ENCODE results near the gene WTAP. TPM values are rescaled to one million over a fixed set of nuclear protein-coding genes. Genes with fewer than 3 reads are reported as not detected.
"Not testable (repeated sequence)": the region's sequence is repeated elsewhere in the genome, so short reads cannot be mapped to it uniquely, and the experiment has no call there.

WTAP gene
- total RNA-seq, 4 donors from 2014 or later, result 57.8 to 76.7 (median 67.9) TPM

- DNase-seq (ENCODE audit: low spot score in 2 of 2), result peak; percentile 39 to 91
- peak overlapping the region; percentile 96 for H3K4me3 ChIP-seq (ENCODE audit: low read depth, poor library complexity, severe bottlenecking)
- WGBS, 2 donors, result 0 to 2% methylated on average over 40 to 58 of the region's 60 CpGs
- intact Hi-C loops (cut with DNase I; ENCODE audit: low total_unique reads), result no loop called here
- no peak for TF ChIP-seq CTCF (IDR thresholded peaks at IDR 0.05)
- no peak for TF ChIP-seq POLR2A (IDR thresholded peaks at IDR 0.05)
These were observed 61.6 kb downstream of the WTAP start for GRCh38 chr6:159788753-159789376.

DNA sequence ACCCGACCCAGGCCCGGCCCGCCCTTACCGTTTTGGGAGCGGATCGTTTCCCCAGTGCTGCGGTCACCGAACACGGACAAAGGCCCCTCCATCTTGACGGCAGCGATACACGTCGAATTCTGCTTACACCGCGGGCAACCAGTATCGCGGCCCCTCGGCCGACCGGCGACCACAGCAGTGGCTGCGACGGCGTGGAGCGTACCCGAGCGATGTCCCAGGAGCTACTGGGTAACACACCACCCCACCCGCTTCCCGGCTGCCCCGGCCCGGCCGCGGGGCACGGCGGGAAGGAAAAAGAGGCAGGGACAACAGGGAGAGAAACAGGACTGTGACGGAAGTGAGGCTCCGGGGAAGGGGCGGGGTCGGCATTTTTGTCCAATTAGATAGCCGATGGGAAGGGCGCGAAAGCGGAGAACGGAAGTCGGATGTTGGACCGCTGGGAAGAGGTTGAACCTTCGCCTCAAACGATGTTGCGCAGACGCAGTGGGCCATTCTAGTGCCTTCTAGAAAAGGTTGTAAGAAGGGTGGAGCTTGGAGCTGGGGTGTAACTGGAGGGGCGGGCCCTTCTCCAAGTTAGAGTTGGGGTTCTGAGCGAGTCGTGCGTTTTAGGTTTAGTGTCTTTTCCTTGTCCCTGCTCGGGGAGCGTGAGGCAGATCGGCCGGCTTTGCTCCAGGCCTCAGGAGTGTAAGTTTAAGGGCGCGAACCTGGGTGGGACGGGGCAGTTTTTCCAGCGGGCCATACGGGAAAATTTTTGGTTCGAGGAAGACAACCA lies 62.3 kb downstream of the WTAP start, which contains the start of gene TCP1:
Gene TCP1 (minus strand): TSS at position 226 of the 772 bp plus-strand sequence. CDS start 134 bp downstream, at position 92.
- 0% methylated on average over 62 to 64 of the region's 64 CpGs for WGBS, 2 donors
- peak; percentile 100 for DNase-seq (ENCODE audit: low spot score in 2 of 2)
- intact Hi-C loops (cut with DNase I; ENCODE audit: low total_unique reads), result no loop called here
- H3K4me3 ChIP-seq (ENCODE audit: low read depth, poor library complexity, severe bottlenecking), result peak within 1 kb of the TSS; percentile 96
- TF ChIP-seq POLR2A (IDR thresholded peaks at IDR 0.05) (peak in 1 of 2 donors; percentile 96), CTCF (IDR thresholded peaks at IDR 0.05) (no peak)

- peak within 1 kb of the TSS; percentile 96 for H3K4me3 ChIP-seq (ENCODE audit: low read depth, poor library complexity, severe bottlenecking)
- WGBS, 2 donors, result 1% methylated on average over 50 to 56 of the region's 56 CpGs
- intact Hi-C loops (cut with DNase I; ENCODE audit: low total_unique reads), result no loop called here
- DNase-seq (ENCODE audit: low spot score in 2 of 2), result peak; percentile 95 to 99
- TF ChIP-seq POLR2A (IDR thresholded peaks at IDR 0.05) (peak in 1 of 2 donors; percentile 26), CTCF (IDR thresholded peaks at IDR 0.05) (no peak)
These were observed 63.0 kb downstream of the WTAP start, which contains the start of gene MRPL18 for GRCh38 chr6:159790149-159790955. Gene MRPL18, plus strand, starts transcription at chr6:159790467. Its CDS starts 121 bp downstream, at chr6:159790588.

DNA sequence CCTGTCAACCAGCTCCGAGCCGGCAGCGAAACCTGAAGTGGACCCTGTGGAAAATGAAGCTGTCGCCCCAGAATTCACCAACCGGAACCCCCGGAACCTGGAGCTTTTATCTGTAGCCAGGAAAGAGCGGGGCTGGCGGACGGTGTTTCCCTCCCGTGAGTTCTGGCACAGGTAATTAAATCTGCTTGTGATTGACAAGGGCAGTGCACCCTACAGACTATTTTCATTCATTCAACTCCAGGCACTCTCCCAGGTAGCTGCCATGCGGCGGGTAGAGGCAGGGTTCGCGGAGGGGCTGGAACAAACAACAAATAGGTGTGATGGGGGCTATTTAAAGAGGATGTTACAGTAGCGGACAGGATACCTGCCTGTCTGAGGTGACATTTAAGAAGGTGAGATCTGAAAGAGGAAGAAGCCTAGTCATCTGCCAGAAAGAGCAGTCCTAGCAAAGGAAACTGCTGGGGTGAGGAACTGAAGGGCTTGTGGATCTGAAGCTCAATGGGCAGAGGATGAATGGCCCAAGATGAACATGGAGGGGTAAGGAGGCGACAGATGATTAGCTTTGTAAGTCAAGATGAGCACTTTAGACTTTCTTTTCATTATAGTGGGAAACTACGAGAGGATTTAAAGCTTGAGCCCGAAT lies 63.8 kb downstream of the WTAP start:
- H3K4me3 ChIP-seq (ENCODE audit: low read depth, poor library complexity, severe bottlenecking), result peak overlapping the region; percentile 36
- intact Hi-C loops (cut with DNase I; ENCODE audit: low total_unique reads), result no loop called here
- DNase-seq (ENCODE audit: low spot score in 2 of 2), result no peak
- TF ChIP-seq POLR2A (IDR thresholded peaks at IDR 0.05) (no peak), CTCF (IDR thresholded peaks at IDR 0.05) (no peak)
- 14 to 15% methylated on average over 18 of the region's 18 CpGs for WGBS, 2 donors

- H3K4me3 ChIP-seq (ENCODE audit: low read depth, poor library complexity, severe bottlenecking); intact Hi-C loops (cut with DNase I; ENCODE audit: low total_unique reads); DNase-seq (ENCODE audit: low spot score in 2 of 2): not testable (repeated sequence)
- 58 to 74% methylated on average over 8 of the region's 8 CpGs for WGBS, 2 donors
These were observed 67.7 kb downstream of the WTAP start for GRCh38 chr6:159794976-159795375.
